Mesangial cell (primary cell): ENCODE results near the gene EIF5A2. TPM values are rescaled to one million over a fixed set of nuclear protein-coding genes. Genes with fewer than 3 reads are reported as not detected.

Experiments
- total RNA-seq: library from RNA; depleted of rRNA; stranded (reverse); fragments of >200 nt; gene quantifications from 2 replicates; pipeline ENCODE4 v1.2.3, GENCODE V29; 2015

The EIF5A2 gene
- total RNA-seq = 3.5 and 5.2 TPM in 2 replicates

GRCh38 chr3:170908235-170909116, at the start of gene EIF5A2:
EIF5A2 (minus strand) TSS chr3:170908637; CDS start chr3:170907806, 831 bp downstream.

GRCh38 chr3:170869645-170870593, 38.5 kb downstream of the EIF5A2 start, which contains the start of gene RPL22L1:
RPL22L1 (minus strand) TSS chr3:170870195; CDS start chr3:170870167, 28 bp downstream.

Other genes with a start within 250 kb of the EIF5A2 start
- gene RPL22L1, start 38.4 kb downstream of the EIF5A2 start, total RNA-seq = 49.6 and 163 TPM in 2 replicates
- gene SLC2A2, start 118.1 kb upstream of the EIF5A2 start, total RNA-seq = 1.9 TPM in 1 of 2 replicates, not detected in the other